IPS DF 6.9 (cell line): ENCODE data around the gene PTPRS.
"Not testable (repeated sequence)": the region's sequence is repeated elsewhere in the genome, so short reads cannot be mapped to it uniquely, and the experiment has no call there.

Experiments used
- DNase-seq: peaks from one replicate; pipeline ENCODE4 v3.0.0-alpha.2; 2013; ENCODE audit warnings: low read depth, low spot score
- H3K27ac ChIP-seq: one replicate; pipeline ENCODE4 v1.5.1; 2013; ENCODE audit warnings: low read length, control low read depth
- H3K27me3 ChIP-seq: 2 replicates; pipeline ENCODE4 v1.6.1; 2013; ENCODE audit warnings: mild to moderate bottlenecking, low read length; ENCODE audit not compliant: control insufficient read depth, insufficient read depth
- H3K36me3 ChIP-seq: 2 replicates; pipeline ENCODE4 v1.6.1; 2013; ENCODE audit warnings: low read length; ENCODE audit not compliant: control insufficient read depth, insufficient read depth
- H3K4me1 ChIP-seq: 2 replicates; pipeline ENCODE4 v1.6.1; 2013; ENCODE audit warnings: low read length; ENCODE audit not compliant: control insufficient read depth, insufficient read depth
- H3K4me3 ChIP-seq: 2 replicates; pipeline ENCODE4 v1.5.1; 2013; ENCODE audit warnings: mild to moderate bottlenecking, low read length
- H3K9me3 ChIP-seq: 2 replicates; pipeline ENCODE4 v1.6.1; 2013; ENCODE audit warnings: low read length, inconsistent platforms; ENCODE audit not compliant: control insufficient read depth, insufficient read depth
- WGBS: extraction: QIAGEN DNeasy Blood & Tissue Kit; methylation state at CpG from one replicate; pipeline ENCODE4 v1.1.7; 2013; ENCODE audit warnings: mixed read lengths, missing lambda C conversion rate; ENCODE audit not compliant: insufficient read length, insufficient coverage; 5-methylcytosine and 5-hydroxymethylcytosine counted together

PTPRS gene

DNA sequence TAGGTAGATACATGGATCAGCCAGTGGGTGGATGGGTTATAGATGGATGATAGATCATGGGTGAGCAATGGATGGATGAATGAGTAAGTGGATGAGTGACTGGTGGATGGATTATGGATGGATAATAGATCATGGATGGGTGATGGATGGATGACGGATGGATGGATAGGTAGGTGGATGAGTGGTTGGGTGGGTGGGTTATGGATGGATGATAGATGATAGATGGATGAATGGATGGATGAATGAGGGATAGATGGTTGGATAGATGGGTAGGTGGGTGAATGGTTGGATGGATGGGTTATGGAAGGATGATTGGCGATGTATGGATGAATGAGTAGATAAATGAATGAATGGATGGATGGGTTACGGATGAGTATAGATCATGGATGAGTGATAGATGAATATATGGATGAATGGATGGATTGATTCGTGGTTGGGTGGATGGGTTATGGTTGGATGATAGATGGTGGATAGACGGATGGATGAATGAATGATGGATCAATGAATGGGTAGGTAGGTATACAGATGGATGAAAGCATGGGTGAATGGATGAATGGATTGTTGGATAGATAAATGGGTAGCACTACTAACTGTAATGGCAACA lies 27.0 kb upstream of the PTPRS start:
- Histone ChIP-seq H3K4me3 (no peak overlapping the region), H3K27ac (no peak overlapping the region), H3K9me3 (no peaks in the 10 kb centered on the region), H3K36me3 (no peaks in the 10 kb centered on the region), H3K27me3 (no peaks in the 10 kb centered on the region), H3K4me1 (peaks cover 2% of the 10 kb centered on the region; the same call in 1 of the 2 replicates)
- 89% methylated on average over 4 of the region's 5 CpGs for WGBS
- DNase-seq = no peak

DNA sequence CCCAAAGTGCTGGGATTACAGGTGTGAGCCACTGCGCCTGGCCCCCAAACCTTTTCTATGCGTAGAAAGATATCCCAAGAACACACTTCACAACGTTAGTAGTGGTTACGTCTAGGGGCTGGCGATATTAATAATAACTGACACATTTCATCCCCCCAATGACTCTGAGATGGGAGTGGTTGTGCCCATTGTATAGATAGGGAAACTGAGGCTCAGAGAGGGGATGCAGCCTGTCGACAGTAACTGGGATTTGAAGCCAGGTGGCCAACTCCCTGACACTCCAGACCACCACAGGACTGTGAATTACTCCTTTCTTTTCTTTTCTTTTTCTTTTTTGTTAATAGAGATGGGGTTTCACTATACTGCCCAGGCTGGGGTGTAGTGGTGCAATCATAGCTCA lies 25.3 kb upstream of the PTPRS start:
- H3K4me1 ChIP-seq = peaks cover 2% of the 10 kb centered on the region; the same call in 1 of the 2 replicates
- no peaks in the 10 kb centered on the region for H3K27me3 ChIP-seq
- no peaks in the 10 kb centered on the region for H3K36me3 ChIP-seq
- no peak overlapping the region for H3K4me3 ChIP-seq
- no peaks in the 10 kb centered on the region for H3K9me3 ChIP-seq
- DNase-seq = no peak
- no peak overlapping the region for H3K27ac ChIP-seq
- no CpG with 5 or more reads among the region's 6 CpGs for WGBS

DNA sequence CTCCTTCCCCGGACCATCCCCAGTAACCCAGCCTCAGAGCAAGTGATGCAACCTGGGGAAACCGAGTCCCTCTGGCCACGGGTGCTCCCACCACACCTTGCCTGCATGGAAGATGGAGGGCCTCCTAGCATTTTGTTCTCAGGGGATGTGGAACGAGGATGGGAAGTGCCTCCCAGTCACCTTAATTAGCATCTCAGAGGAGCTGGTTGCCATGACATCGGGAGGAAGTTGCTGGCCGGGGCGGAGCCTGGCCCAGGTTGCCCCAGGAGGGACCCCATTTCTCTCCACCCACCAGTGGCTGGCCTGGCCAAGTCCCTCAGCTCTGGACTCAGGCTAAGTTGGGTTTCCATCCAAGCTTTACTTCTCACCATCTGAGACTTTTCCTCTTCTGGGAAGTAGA lies 24.1 kb upstream of the PTPRS start:
- WGBS = no CpG with 5 or more reads among the region's 7 CpGs
- Histone ChIP-seq H3K4me1 (peaks cover 2% of the 10 kb centered on the region; the same call in 1 of the 2 replicates), H3K4me3 (no peak overlapping the region), H3K27ac (no peak overlapping the region), H3K36me3 (no peaks in the 10 kb centered on the region), H3K9me3 (no peaks in the 10 kb centered on the region), H3K27me3 (no peaks in the 10 kb centered on the region)
- DNase-seq = no peak

DNA sequence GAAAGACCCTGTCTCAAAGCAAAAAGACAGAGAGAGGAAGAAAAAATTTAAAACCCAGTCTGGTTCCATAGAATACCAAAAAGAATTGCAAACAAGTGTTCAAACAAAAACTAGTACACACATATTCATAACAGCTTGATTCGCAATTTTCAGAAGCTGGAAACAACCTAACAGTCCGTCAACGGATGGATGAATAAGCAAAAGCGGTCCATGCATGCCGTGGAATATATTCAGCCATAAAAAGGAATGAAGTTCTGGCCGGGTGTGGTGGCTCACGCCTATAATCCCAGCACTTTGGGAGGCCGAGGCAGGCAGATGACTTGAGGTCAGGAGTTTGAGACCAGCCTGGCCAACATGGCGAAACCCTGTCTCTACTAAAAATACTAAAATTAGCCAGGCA lies 21.2 kb upstream of the PTPRS start:
- not testable (repeated sequence) for H3K9me3 ChIP-seq, H3K4me3 ChIP-seq, H3K36me3 ChIP-seq, DNase-seq, H3K4me1 ChIP-seq, H3K27ac ChIP-seq, H3K27me3 ChIP-seq
- WGBS = no CpG with 5 or more reads among the region's 9 CpGs

DNA sequence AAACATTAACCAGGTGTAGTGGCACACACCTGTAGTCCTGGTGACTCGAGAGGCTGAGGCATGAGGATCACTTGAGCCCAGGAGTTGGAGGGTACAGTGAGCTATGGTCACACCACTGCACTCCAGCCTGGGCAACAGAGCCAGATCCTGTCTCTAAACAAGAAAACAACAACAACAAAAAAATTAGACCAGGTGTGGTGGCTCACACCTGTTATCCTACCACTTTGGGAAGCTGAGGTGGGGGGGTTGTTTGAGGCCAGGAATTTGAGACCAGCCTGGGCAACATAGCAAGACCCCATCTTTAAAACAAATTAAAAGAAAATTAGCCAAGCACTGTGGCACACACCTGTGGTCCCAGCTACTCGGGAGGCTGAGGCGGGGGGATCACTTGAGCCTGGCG lies 20.8 kb upstream of the PTPRS start:
- Histone ChIP-seq H3K4me1 (peaks cover 2% of the 10 kb centered on the region; the same call in 1 of the 2 replicates), H3K27ac (no peak overlapping the region), H3K36me3 (no peaks in the 10 kb centered on the region), H3K9me3 (no peaks in the 10 kb centered on the region), H3K4me3 (no peak overlapping the region), H3K27me3 (no peaks in the 10 kb centered on the region)
- no CpG with 5 or more reads among the region's 4 CpGs for WGBS
- DNase-seq = no peak

DNA sequence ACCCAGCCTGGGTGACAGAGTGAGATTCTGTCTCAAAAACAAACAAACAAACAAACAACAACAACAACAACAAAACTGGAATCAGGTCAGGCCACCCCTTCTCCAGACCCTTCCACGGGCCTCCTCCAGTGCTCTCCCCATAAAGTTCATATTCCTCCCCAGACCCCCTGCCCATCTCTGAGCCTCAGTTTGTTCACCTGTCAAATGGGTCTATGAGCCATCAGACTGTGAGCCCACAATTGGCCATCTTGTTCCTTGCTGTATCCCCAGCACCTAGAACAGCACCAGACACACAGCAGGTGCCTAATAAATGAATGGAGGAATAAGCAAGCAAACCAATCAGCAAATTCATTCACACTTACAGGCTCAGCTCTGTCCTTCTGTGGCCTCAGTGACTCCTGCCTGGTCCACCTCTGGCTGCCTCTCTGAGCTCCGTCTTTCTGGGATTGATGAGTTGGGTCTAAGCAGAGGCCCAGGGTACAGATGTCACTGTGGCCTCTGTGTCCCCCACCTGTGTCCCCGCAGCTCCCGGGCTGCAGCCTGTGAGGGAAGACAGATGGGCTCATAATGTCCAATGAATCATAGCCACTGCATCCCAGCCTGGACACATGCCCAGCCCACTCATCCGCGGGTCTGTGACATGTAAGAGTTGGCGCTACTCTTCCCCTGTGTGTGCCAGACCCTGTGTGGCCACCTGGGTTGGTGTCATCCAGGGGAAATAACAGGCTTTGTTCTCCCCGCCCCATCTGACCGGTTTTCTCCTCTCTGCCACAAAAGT lies 19.6 kb upstream of the PTPRS start:
- Histone ChIP-seq H3K4me3 (no peak overlapping the region), H3K4me1 (peaks cover 2% of the 10 kb centered on the region; the same call in 1 of the 2 replicates), H3K27me3 (no peaks in the 10 kb centered on the region), H3K27ac (no peak overlapping the region), H3K9me3 (no peaks in the 10 kb centered on the region), H3K36me3 (no peaks in the 10 kb centered on the region)
- no CpG with 5 or more reads among the region's 9 CpGs for WGBS
- no peak for DNase-seq

DNA sequence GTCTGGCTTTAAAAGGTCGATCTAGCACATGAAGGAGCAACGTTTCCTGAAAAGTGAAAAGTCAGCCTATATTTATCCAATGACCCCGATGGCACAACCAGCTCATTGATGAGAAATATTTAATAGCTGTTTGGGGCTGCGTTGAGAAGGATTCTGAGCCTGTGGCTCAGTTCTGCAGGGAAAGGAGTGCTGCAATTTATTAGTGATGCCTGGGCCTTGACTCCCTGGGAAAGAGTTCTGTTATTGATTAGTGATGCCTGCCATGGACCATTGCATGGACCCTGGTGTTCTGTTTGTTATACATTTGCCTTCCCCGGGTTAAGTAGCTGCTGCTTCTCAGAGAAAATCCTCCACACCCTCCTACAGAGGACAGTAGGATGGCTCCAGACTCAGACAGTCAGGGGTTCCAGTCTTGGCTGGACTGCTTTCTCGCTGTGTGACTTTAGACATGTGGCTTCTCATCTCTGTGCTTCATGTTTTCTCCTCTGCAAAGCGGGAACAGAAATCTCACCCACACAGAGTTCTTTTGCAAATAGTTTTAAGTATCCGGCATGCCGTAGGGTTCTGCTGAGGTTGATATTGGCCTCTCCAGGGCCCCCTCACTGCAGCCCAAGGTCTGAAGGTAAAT lies 17.7 kb upstream of the PTPRS start:
- Histone ChIP-seq H3K4me1 (no peaks in the 10 kb centered on the region), H3K27ac (no peak overlapping the region), H3K27me3 (no peaks in the 10 kb centered on the region), H3K9me3 (no peaks in the 10 kb centered on the region), H3K36me3 (no peaks in the 10 kb centered on the region), H3K4me3 (no peak overlapping the region)
- DNase-seq = no peak
- WGBS = no CpG with 5 or more reads among the region's 9 CpGs

DNA sequence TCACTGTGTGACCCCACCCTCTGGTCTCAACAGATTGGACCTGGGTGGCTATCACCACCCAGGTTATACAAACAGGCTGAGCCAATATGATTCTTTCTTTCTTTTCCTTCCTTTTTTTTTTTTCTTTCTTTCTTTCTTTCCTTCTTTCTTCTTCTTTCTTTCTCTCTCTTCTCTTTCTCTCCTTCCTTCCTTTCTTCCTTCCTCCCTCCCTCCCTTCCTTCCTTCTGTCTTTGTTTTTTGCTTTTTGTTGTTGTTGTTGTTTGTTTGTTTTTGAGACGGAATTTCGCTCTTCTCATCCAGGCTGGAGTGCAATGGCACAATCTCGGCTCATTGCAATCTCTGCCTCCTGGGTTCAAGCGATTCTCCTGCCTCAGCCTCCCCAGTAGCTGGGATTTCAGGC lies 17.0 kb upstream of the PTPRS start:
- no peaks in the 10 kb centered on the region for H3K9me3 ChIP-seq
- H3K4me1 ChIP-seq = no peaks in the 10 kb centered on the region
- DNase-seq = no peak
- no peaks in the 10 kb centered on the region for H3K36me3 ChIP-seq
- H3K4me3 ChIP-seq = no peak overlapping the region
- H3K27me3 ChIP-seq = no peaks in the 10 kb centered on the region
- WGBS = no CpG with 5 or more reads among the region's 4 CpGs
- no peak overlapping the region for H3K27ac ChIP-seq

DNA sequence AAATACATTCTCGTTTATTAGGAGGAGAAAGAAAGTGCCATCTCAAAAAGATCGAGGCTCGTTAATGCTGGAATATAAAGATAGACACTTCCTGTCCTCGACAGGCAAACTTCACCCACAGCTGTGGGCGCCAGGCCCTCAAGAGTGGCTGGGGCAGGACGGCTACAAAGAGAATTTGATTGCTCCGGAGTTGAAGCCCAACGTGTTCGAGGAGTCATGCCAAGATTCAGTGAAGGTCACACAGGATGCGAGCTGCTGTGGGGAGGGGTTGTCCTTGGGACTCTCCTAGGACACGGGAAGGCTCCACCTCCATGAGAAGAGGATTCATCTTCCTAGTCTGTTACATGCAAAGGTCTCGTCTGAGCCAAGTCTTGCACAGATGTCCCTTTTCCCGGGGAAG lies 16.3 kb upstream of the PTPRS start:
- no peak overlapping the region for H3K27ac ChIP-seq
- DNase-seq = no peak
- H3K27me3 ChIP-seq = no peaks in the 10 kb centered on the region
- H3K4me3 ChIP-seq = no peak overlapping the region
- 0 out of 2 replicates have a peak, but pooled peaks cover 1% of the 10 kb centered on the region for H3K4me1 ChIP-seq
- H3K9me3 ChIP-seq = no peaks in the 10 kb centered on the region
- H3K36me3 ChIP-seq = no peaks in the 10 kb centered on the region
- no CpG with 5 or more reads among the region's 13 CpGs for WGBS

DNA sequence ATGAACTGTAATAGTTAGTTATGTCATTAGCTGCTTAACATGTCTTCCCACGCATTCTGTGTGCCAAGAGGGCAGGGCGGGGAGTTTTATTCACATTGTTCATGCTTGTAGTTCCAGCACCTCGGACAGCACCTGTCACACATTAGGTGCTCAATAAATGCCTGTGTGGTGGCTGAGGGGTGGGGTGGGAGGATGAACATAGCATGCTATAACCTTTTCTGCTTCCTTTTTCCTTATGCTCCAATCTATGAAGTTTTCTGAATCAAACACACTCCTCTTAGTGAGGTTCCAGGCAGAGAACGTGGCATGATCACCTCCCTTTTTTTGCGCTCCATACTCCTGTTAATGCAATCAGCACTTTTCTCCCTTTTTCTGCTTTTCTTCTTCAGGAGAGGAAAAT lies 15.8 kb upstream of the PTPRS start:
- no peak overlapping the region for H3K27ac ChIP-seq
- no peaks in the 10 kb centered on the region for H3K36me3 ChIP-seq
- no peaks in the 10 kb centered on the region for H3K9me3 ChIP-seq
- no peak for DNase-seq
- WGBS = no CpG with 5 or more reads among the region's 5 CpGs
- H3K4me1 ChIP-seq = 0 out of 2 replicates have a peak, but pooled peaks cover 1% of the 10 kb centered on the region
- H3K4me3 ChIP-seq = no peak overlapping the region
- no peaks in the 10 kb centered on the region for H3K27me3 ChIP-seq
